ENCODE data around the gene IL1R2.

The IL1R2 gene

GRCh38 chr2:102046135-102046986 lies 54.6 kb downstream of the IL1R2 start:
- no peak for TF ChIP-seq CTCF (IDR thresholded peaks at IDR 0.05; ENCODE audit: borderline replicate concordance, insufficient read depth, low read depth, low read length)

DNA sequence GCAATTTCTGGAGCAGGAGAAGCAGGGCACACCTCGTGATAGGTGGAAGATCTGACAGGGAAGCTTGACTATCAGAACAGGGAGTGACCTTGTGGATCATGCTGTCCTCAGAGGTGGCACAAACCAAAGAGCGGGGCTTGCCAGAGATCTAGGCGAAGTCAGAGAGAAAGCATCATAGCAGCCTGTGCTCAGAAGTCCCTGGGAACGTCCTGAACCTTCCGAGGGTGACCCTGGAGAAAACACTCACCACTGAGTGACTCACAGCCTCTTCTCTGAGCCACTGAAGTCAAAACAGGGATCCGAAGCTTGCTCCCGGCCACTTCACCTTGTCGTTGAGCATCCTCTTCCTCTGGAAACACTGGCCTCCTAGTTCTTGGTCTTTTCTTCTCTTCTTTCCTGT lies 56.7 kb downstream of the IL1R2 start:
- no peak for TF ChIP-seq CTCF (IDR thresholded peaks at IDR 0.05; ENCODE audit: borderline replicate concordance, insufficient read depth, low read depth, low read length)
- H3K4me3 ChIP-seq (ENCODE audit: low read depth, low read length) = no peak overlapping the region

More at GRCh38 chr2:102046135-102046986, 54.6 kb downstream of the IL1R2 start:
- no peak overlapping the region for H3K4me3 ChIP-seq (ENCODE audit: low read depth, low read length)

DNA sequence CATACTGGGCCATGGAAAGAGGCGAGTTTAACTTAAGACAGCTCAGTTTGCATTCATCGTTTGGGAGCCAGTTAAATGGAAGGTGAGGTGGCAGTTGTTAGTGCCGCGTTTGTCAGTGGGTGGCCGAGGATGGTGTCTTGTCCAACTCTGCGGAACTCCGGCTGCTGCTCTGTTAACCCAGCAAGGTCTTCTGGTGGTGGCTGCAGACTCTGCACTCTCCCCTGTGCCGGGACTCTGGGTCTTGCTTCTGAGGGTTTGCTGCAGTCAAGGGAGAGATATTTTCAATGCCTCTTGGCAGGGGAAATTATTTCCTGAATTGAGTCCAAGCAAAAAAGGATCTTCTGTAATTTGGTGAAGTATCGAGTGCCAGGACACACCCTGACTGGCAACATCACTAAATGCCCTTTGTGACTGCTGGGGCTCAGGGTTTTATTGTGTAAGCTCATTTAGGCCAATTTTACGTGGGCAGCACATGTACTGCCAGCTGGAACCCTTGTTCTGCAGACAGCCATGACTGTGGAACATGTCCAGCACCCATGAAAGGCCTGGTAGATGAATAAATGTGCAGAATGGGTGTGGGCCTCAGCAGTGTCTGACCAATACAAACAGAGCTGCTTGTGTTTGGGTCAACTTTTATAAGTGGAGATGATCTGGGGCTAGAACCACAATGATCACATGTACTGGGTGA lies 58.1 kb downstream of the IL1R2 start:
- no peak for TF ChIP-seq CTCF (IDR thresholded peaks at IDR 0.05; ENCODE audit: borderline replicate concordance, insufficient read depth, low read depth, low read length)
- no peak overlapping the region for H3K4me3 ChIP-seq (ENCODE audit: low read depth, low read length)

DNA sequence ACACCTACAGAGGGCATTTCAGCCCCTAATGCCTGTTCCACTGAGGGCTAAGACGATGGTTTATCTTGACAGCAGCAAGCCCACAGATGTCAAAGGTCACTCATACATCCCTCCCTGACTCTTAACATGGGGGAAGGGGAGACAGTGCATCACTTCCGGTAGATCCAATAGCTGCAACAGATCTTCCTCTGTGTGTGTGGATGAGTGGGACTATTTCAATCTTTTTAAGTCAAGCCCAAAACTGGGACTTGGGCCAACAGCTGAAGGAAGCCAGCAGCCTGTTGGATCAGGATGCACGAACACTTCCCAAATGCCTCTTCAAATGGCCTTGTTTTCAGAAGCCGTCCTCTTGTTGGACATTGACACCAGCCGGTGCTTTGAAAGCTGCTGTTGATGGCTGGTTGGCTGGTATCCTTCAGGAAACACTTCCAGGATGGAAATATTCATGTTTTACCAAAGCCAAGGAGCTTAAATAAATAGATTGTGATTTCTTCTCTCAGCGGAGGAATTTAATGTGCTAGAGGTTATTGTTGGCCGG lies 59.2 kb downstream of the IL1R2 start:
- H3K4me3 ChIP-seq (ENCODE audit: low read depth, low read length) = no peak overlapping the region
- TF ChIP-seq CTCF (IDR thresholded peaks at IDR 0.05; ENCODE audit: borderline replicate concordance, insufficient read depth, low read depth, low read length) = no peak

DNA sequence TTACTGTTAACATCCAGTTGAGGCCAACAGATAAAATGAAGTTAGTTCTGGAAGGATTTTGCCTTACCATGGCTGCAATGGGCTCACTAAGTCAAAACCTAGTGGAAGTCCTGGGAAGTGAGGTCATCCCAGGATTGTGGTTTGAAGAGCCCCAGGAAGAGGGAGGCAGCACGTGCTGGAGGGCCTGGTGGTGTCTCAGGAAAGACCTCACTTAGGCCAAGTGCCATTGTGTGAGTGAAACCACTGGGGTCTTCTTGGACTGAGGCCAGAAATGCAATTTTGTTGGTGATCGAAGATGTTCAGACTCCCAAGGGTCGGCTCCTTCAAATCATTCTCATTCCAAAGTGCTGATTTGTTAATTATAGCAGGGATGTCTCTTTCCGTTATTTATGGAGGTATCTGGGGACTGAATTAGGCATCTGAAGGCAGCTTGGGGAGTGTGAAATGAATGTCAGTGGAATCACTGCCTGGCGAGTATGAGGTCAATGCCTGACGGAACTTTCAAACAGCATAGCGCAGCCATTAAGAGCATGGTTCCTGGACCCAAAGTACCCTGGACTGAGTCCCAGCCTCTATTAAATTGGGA lies 60.0 kb downstream of the IL1R2 start:
- no peak overlapping the region for H3K4me3 ChIP-seq (ENCODE audit: low read depth, low read length)
- TF ChIP-seq CTCF (IDR thresholded peaks at IDR 0.05; ENCODE audit: borderline replicate concordance, insufficient read depth, low read depth, low read length) = no peak

- H3K4me3 ChIP-seq (ENCODE audit: low read depth, low read length) = no peak overlapping the region
- TF ChIP-seq CTCF (IDR thresholded peaks at IDR 0.05; ENCODE audit: borderline replicate concordance, insufficient read depth, low read depth, low read length) = no peak
These were observed 60.6 kb downstream of the IL1R2 start for GRCh38 chr2:102052365-102052764.
